ENCODE measurements around the gene TMA16.

Gene TMA16

DNA sequence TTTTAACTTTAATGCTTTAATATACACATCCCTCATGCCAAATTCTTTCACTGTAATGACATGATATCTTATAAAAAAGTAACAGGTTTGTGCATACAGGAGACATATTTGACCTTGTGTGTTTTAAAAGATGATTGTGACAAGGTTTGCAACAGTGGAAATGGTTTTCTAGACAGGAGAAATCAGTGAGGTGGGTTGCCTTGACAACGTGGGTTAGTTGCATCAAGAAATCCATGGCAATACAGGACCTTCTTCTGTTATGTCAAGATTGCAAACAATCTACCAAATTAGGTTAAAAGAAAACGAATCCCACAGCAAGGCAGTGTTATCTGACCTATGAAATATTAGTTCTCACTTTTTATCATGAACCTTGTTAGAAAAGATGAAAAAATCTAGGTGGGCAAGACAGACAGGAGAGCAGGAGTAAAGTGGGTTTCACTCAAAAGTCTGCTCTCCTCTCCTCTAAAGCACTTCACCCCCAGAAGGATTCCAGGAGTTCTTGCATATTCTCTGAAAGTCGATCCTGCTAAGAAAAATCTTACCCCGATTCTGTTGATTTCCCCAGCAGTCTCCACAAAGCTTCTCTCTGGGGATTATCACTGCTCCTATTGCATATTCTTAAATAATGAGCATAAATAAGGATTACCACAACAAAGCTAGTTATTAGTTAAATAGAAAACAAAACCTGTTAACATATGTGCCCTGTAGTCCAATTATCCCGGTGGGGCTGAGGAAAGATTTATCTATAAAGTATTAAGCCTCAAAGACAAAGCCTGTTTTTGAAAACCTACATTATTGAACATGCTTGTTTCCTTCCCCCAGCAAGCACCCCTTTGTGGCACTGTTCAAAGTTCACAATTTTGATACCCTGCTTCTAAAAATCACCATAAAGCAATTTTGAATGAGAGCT is 71.0 kb downstream of the TMA16 start:
- DNase-seq = no peak

DNA sequence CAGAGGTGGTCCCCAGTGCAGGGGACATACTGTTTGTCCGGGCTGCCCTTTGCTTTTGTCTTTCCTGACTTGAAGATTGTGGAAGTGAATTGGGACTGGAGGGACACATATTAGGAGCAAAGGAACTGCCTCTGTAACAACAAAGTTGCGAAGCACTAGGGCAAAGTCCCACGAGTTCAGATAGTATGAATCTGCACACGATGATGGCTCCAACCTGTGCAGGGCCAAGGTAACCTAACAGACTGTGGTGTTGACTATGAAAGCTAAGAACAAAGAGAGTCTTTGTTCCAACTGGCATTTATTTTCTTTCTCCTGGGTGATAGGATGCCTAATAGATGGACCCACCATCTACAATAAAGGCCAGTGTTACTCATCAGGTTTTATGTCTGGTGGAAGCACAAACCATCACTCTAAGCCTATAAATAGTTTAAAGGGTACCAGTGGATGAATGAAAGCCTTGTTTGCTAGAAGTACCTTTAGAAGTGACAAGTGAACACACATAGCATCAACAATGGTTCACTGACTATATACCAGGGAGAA is 71.8 kb downstream of the TMA16 start:
- no peak for DNase-seq

DNA sequence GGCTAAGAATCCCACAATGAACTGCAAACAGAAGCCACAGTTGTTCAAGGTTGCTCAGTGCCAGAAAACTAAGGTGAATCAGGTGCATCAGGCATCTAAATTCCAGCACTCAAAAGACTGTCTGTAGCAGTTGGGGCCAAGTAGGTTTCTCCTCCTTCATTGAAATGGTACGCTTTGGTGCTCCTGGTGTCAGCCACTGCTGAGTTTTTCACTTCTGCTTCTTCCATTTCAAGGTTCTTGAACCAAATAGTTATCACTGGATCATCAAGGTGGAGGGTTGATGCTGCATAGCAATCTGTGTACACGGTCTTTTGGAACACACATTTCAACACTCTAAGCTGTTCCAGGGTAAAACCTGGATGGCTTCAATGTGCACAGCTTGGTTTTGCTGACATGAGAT is 74.4 kb downstream of the TMA16 start:
- no peak for DNase-seq

Data from T-helper 9 cell (primary cell).